ENCODE measurements around the gene RGP1.

The RGP1 gene

GRCh38 chr9:35748858-35749514 is at the start of gene RGP1, which contains the start of gene GBA2:
TSS of gene RGP1 (plus strand) at chr9:35749287. CDS start at chr9:35749756, 469 bp downstream.
TSS of gene GBA2 (minus strand) at chr9:35749228. CDS start at chr9:35748704, 524 bp downstream.
- Histone ChIP-seq H3K4me2 (ENCODE audit: low read length) (peak within 1 kb of the TSS; percentile 91), H3K9ac (peak within 1 kb of the TSS; percentile 46)

GRCh38 chr9:35700031-35700430 is 49.1 kb upstream of the RGP1 start:
- H3K4me3 ChIP-seq (ENCODE audit: low read depth, low read length), result no peak overlapping the region
- no peaks in the 10 kb centered on the region for H3K9me3 ChIP-seq (ENCODE audit: control insufficient read depth, low read length)
- no peaks in the 10 kb centered on the region for H3K36me3 ChIP-seq (ENCODE audit: control insufficient read depth, insufficient read depth, low read length)
- no peak for TF ChIP-seq CTCF (IDR thresholded peaks at IDR 0.05)
- no peak overlapping the region for H3K27ac ChIP-seq
- peaks cover 18% of the 10 kb centered on the region for H3K4me1 ChIP-seq
- no peak overlapping the region for H3K9ac ChIP-seq
- H2AFZ ChIP-seq, result no peak overlapping the region
- H3K79me2 ChIP-seq, result no peaks in the 10 kb centered on the region
- H3K27me3 ChIP-seq (ENCODE audit: control insufficient read depth, insufficient read depth, low read length), result no peaks in the 10 kb centered on the region
- no peak overlapping the region for H3K4me2 ChIP-seq (ENCODE audit: low read length)

More at GRCh38 chr9:35748858-35749514, at the start of gene RGP1, which contains the start of gene GBA2:
- peaks cover 12% of the 10 kb centered on the region for H3K79me2 ChIP-seq
- peak within 1 kb of the TSS; percentile 94 for H3K4me3 ChIP-seq (ENCODE audit: low read depth, low read length)
- no peaks in the 10 kb centered on the region for H3K27me3 ChIP-seq (ENCODE audit: control insufficient read depth, insufficient read depth, low read length)
- no peaks in the 10 kb centered on the region for H3K36me3 ChIP-seq (ENCODE audit: control insufficient read depth, insufficient read depth, low read length)
- peak within 1 kb of the TSS; percentile 84 for H3K27ac ChIP-seq
- H3K4me1 ChIP-seq, result peaks cover 8% of the 10 kb centered on the region
- H2AFZ ChIP-seq, result peak within 1 kb of the TSS; percentile 75
- no peaks in the 10 kb centered on the region for H3K9me3 ChIP-seq (ENCODE audit: control insufficient read depth, low read length)
- no peak for TF ChIP-seq CTCF (IDR thresholded peaks at IDR 0.05)

GRCh38 chr9:35700942-35701341 is 48.1 kb upstream of the RGP1 start:
- no peaks in the 10 kb centered on the region for H3K79me2 ChIP-seq
- H3K4me2 ChIP-seq (ENCODE audit: low read length), result no peak overlapping the region
- no peak overlapping the region for H2AFZ ChIP-seq
- no peaks in the 10 kb centered on the region for H3K36me3 ChIP-seq (ENCODE audit: control insufficient read depth, insufficient read depth, low read length)
- no peak overlapping the region for H3K9ac ChIP-seq
- H3K4me3 ChIP-seq (ENCODE audit: low read depth, low read length), result no peak overlapping the region
- TF ChIP-seq CTCF (IDR thresholded peaks at IDR 0.05), result no peak
- no peaks in the 10 kb centered on the region for H3K27me3 ChIP-seq (ENCODE audit: control insufficient read depth, insufficient read depth, low read length)
- H3K4me1 ChIP-seq, result peaks cover 18% of the 10 kb centered on the region
- no peaks in the 10 kb centered on the region for H3K9me3 ChIP-seq (ENCODE audit: control insufficient read depth, low read length)
- no peak overlapping the region for H3K27ac ChIP-seq

- Histone ChIP-seq H3K27ac (no peak overlapping the region), H3K27me3 (ENCODE audit: control insufficient read depth, insufficient read depth, low read length) (no peaks in the 10 kb centered on the region), H3K9me3 (ENCODE audit: control insufficient read depth, low read length) (no peaks in the 10 kb centered on the region), H2AFZ (no peak overlapping the region), H3K9ac (no peak overlapping the region), H3K4me2 (ENCODE audit: low read length) (no peak overlapping the region), H3K36me3 (ENCODE audit: control insufficient read depth, insufficient read depth, low read length) (no peaks in the 10 kb centered on the region), H3K4me3 (ENCODE audit: low read depth, low read length) (no peak overlapping the region), H3K79me2 (no peaks in the 10 kb centered on the region), H3K4me1 (peaks cover 6% of the 10 kb centered on the region)
- TF ChIP-seq CTCF (IDR thresholded peaks at IDR 0.05), result no peak
Observed at GRCh38 chr9:35702696-35703095, 46.4 kb upstream of the RGP1 start.
